Mucosa of rectum (tissue), 2 donors: ENCODE measurements around the gene TMEM61.

ENCODE experiments used
- H3K27ac ChIP-seq, 2 donors: one replicate each; pipeline ENCODE4 v1.7.0; 2013; ENCODE audit warnings: inconsistent platforms in 2 of 2, low read depth in 2 of 2, low read length in 2 of 2
- H3K27me3 ChIP-seq, 2 donors: one replicate each; pipeline ENCODE4 v1.7.0; 2013; ENCODE audit warnings: low read length in 2 of 2; ENCODE audit not compliant: control insufficient read depth in 2 of 2, insufficient read depth in 2 of 2
- H3K36me3 ChIP-seq, 2 donors: one replicate each; pipeline ENCODE4 v1.7.0; 2013; ENCODE audit warnings: low read length in 2 of 2; ENCODE audit not compliant: control insufficient read depth in 2 of 2, insufficient read depth in 2 of 2
- H3K4me1 ChIP-seq, 2 donors: one replicate each; pipeline ENCODE4 v1.7.0; 2013; ENCODE audit warnings: low read length in 2 of 2, mild to moderate bottlenecking in 1 of 2; ENCODE audit not compliant: control insufficient read depth in 2 of 2, insufficient read depth in 2 of 2
- H3K4me3 ChIP-seq, 2 donors: one replicate each; pipeline ENCODE4 v1.7.0; 2013; ENCODE audit warnings: low read length in 2 of 2
- H3K9ac ChIP-seq, 2 donors: one replicate each; pipeline ENCODE4 v1.7.0; 2013; ENCODE audit warnings: low read length in 2 of 2, low read depth in 1 of 2, mild to moderate bottlenecking in 1 of 2
- H3K9me3 ChIP-seq, 2 donors: one replicate each; pipeline ENCODE4 v1.7.0; 2013; ENCODE audit warnings: low read length in 2 of 2; ENCODE audit not compliant: control insufficient read depth in 2 of 2
- donor health status: healthy.
- donor health status: Normal muscosa, but diverticular disease.

Gene TMEM61

GRCh38 chr1:55035904-55036303 lies 55.5 kb downstream of the TMEM61 start:
- peaks cover 0 to 25% of the 10 kb centered on the region in 2 donors for H3K27me3 ChIP-seq
- H3K9me3 ChIP-seq, result no peaks in the 10 kb centered on the region
- no peak overlapping the region for H3K4me3 ChIP-seq
- no peak overlapping the region for H3K27ac ChIP-seq
- H3K36me3 ChIP-seq, result no peaks in the 10 kb centered on the region
- H3K9ac ChIP-seq, result no peak overlapping the region
- H3K4me1 ChIP-seq, result peaks cover 3 to 4% of the 10 kb centered on the region in 2 donors

- H3K4me1 ChIP-seq, result peaks cover 3 to 4% of the 10 kb centered on the region in 2 donors
- H3K27me3 ChIP-seq, result peaks cover 0 to 28% of the 10 kb centered on the region in 2 donors
- no peak overlapping the region for H3K9ac ChIP-seq
- no peaks in the 10 kb centered on the region for H3K9me3 ChIP-seq
- no peak overlapping the region for H3K27ac ChIP-seq
- no peaks in the 10 kb centered on the region for H3K36me3 ChIP-seq
- H3K4me3 ChIP-seq, result no peak overlapping the region
Observed at GRCh38 chr1:55037733-55038551, 57.5 kb downstream of the TMEM61 start.

GRCh38 chr1:55038552-55038838 lies 58.1 kb downstream of the TMEM61 start:
- Histone ChIP-seq H3K36me3 (no peaks in the 10 kb centered on the region), H3K9ac (no peak overlapping the region), H3K4me3 (no peak overlapping the region), H3K4me1 (peaks cover 3 to 4% of the 10 kb centered on the region in 2 donors), H3K27ac (no peak overlapping the region), H3K27me3 (peaks cover 0 to 28% of the 10 kb centered on the region in 2 donors), H3K9me3 (no peaks in the 10 kb centered on the region)

- H3K4me1 ChIP-seq, result peaks cover 3 to 4% of the 10 kb centered on the region in 2 donors
- H3K4me3 ChIP-seq, result peak overlapping the region in 1 of 2 donors; percentile 55
- no peaks in the 10 kb centered on the region for H3K9me3 ChIP-seq
- no peak overlapping the region for H3K9ac ChIP-seq
- H3K27ac ChIP-seq, result no peak overlapping the region
- peaks cover 0 to 23% of the 10 kb centered on the region in 2 donors for H3K27me3 ChIP-seq
- no peaks in the 10 kb centered on the region for H3K36me3 ChIP-seq
Observed at GRCh38 chr1:55038974-55039341, 58.5 kb downstream of the TMEM61 start.

- H3K27ac ChIP-seq, result no peak within 1 kb of the TSS
Observed at GRCh38 chr1:55039342-55040082, 59.1 kb downstream of the TMEM61 start, which contains the start of gene PCSK9. Gene PCSK9, plus strand, starts transcription at chr1:55039548. Its CDS starts 290 bp downstream, at chr1:55039838.

GRCh38 chr1:55040083-55040932 lies 59.9 kb downstream of the TMEM61 start:
- Histone ChIP-seq H3K9ac (peak overlapping the region in 1 of 2 donors; percentile 36), H3K4me3 (peak overlapping the region; percentile 54 to 55), H3K27ac (no peak overlapping the region)

More at GRCh38 chr1:55039342-55040082, 59.1 kb downstream of the TMEM61 start, which contains the start of gene PCSK9:
- H3K27me3 ChIP-seq, result peaks cover 0 to 23% of the 10 kb centered on the region in 2 donors
- H3K9me3 ChIP-seq, result no peaks in the 10 kb centered on the region
- peak within 1 kb of the TSS in 1 of 2 donors; percentile 36 for H3K9ac ChIP-seq
- no peaks in the 10 kb centered on the region for H3K36me3 ChIP-seq
- peaks cover 3 to 4% of the 10 kb centered on the region in 2 donors for H3K4me1 ChIP-seq
- H3K4me3 ChIP-seq, result peak within 1 kb of the TSS; percentile 54 to 55

GRCh38 chr1:55040933-55041494 lies 60.6 kb downstream of the TMEM61 start:
- H3K36me3 ChIP-seq, result no peaks in the 10 kb centered on the region
- no peak overlapping the region for H3K4me3 ChIP-seq
- no peaks in the 10 kb centered on the region for H3K9me3 ChIP-seq
- H3K27me3 ChIP-seq, result peaks cover 0 to 21% of the 10 kb centered on the region in 2 donors
- H3K27ac ChIP-seq, result no peak overlapping the region
- no peak overlapping the region for H3K9ac ChIP-seq
- peaks cover 3 to 4% of the 10 kb centered on the region in 2 donors for H3K4me1 ChIP-seq

More at GRCh38 chr1:55040083-55040932, 59.9 kb downstream of the TMEM61 start:
- Histone ChIP-seq H3K4me1 (peaks cover 3 to 4% of the 10 kb centered on the region in 2 donors), H3K9me3 (no peaks in the 10 kb centered on the region), H3K27me3 (peaks cover 0 to 21% of the 10 kb centered on the region in 2 donors), H3K36me3 (no peaks in the 10 kb centered on the region)

- Histone ChIP-seq H3K4me3 (no peak overlapping the region), H3K27me3 (peaks cover 0 to 21% of the 10 kb centered on the region in 2 donors), H3K9ac (no peak overlapping the region), H3K9me3 (no peaks in the 10 kb centered on the region), H3K27ac (no peak overlapping the region), H3K4me1 (peaks cover 3 to 4% of the 10 kb centered on the region in 2 donors), H3K36me3 (no peaks in the 10 kb centered on the region)
Observed at GRCh38 chr1:55041613-55042012, 61.2 kb downstream of the TMEM61 start.
